Measurements from ENCODE around the gene OTOP2. TPM values are rescaled to one million over a fixed set of nuclear protein-coding genes. Genes with fewer than 3 reads are reported as not detected.

The OTOP2 gene
- total RNA-seq, 1 experiment from 2014 or later: 0.11 TPM

DNA sequence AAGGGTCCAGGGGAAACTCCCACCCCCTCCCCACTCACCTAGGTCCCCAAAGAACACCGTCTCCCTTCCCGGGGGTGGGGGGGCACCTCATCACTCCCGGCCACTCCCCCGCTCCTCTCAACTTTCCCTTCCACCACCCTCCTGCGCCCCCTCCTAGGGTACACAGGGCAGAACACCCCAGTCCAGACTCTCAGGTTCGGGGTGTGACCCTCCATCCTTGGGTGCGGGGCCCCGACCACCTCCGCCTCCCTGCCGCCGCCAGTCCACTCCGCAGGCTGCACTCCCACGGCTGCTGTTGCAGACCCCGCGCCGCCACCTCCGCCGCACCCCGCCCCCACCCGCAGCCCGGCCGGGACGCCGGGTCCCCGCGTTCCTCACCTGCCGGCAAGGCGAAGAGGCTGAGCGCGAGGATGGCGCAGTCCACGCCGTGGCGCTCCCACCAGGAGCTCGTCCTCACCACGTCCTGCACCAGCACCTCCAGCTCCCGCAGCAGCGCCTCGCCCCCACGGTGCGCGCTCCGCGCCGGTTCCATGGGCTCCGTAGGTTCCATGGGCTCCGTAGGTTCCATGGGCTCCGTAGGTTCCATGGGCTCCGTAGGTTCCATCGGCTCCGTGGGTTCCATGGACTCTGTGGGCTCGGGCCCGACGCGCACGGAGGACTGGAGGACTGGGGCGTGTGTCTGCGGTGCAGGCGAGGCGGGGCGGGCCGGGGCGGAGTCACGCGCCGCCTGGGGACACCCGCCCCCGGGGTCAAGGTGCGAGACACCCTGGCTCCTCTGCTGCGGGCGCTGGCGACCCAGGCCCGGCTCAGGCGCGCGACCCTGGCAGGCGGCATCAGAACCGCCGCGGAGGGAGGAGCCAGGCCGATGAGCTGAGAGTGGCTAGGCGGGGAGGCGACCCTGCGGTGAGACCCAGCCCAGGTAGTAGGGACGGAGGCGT lies 30.8 kb upstream of the OTOP2 start, which contains the start of gene FADS6:
TSS of gene FADS6 (minus strand) at position 660 of the 938 bp plus-strand sequence. CDS start at position 622, 38 bp downstream.
- Mint-ChIP-seq H3K27ac (no peak within 1 kb of the TSS), H3K36me3 (ENCODE audit: insufficient read depth in 1 of 3, low read depth in 3 of 3) (no peaks in the 10 kb centered on the region), H3K9me3 (no peaks in the 10 kb centered on the region), H3K4me3 (peak within 1 kb of the TSS; percentile 58 to 83), H3K4me1 (peaks cover 9 to 18% of the 10 kb centered on the region in 2 experiments), H3K27me3 (ENCODE audit: low read depth) (peaks cover 87% of the 10 kb centered on the region)
- Histone ChIP-seq H3K27me3 (ENCODE audit: insufficient read depth, low read length) (peaks cover 27% of the 10 kb centered on the region; the same call in 1 of the 2 replicates), H3K56ac (ENCODE audit: insufficient read length, low read depth, low read length) (no peak within 1 kb of the TSS), H2AK5ac (ENCODE audit: insufficient read length, low read length) (no peak within 1 kb of the TSS), H3K27ac (ENCODE audit: insufficient read length, low read depth, low read length) (no peak within 1 kb of the TSS), H3K23ac (ENCODE audit: insufficient read length, low read depth, low read length) (no peak within 1 kb of the TSS), H3K23me2 (ENCODE audit: insufficient read length, low read depth, low read length, poor library complexity, severe bottlenecking) (peaks cover 8% of the 10 kb centered on the region), H4K91ac (ENCODE audit: insufficient read length, low read depth, low read length) (no peak within 1 kb of the TSS), H3K4me2 (ENCODE audit: insufficient read depth, insufficient read length, low read length) (peak within 1 kb of the TSS; percentile 78), H4K20me1 (ENCODE audit: control insufficient read depth, insufficient read depth, insufficient read length) (no peaks in the 10 kb centered on the region), H3K9me3 (ENCODE audit: control insufficient read depth, low read depth, low read length) (no peaks in the 10 kb centered on the region), H3T11ph (ENCODE audit: low read length) (no peak within 1 kb of the TSS), H2BK5ac (ENCODE audit: insufficient read length, low read length) (no peak within 1 kb of the TSS), H4K8ac (replicated peaks; ENCODE audit: insufficient read length, low read depth, low read length) (no peak within 1 kb of the TSS), H3K9ac (ENCODE audit: extremely low read depth, insufficient read length, low read length) (no peak within 1 kb of the TSS), H4K5ac (ENCODE audit: insufficient read length, low read depth, low read length) (no peak within 1 kb of the TSS), H3K4ac (ENCODE audit: low read depth, low read length) (no peak within 1 kb of the TSS), H2AFZ (ENCODE audit: low read length) (no peak within 1 kb of the TSS), H2BK15ac (ENCODE audit: low read depth, low read length) (no peak within 1 kb of the TSS), H2BK120ac (ENCODE audit: low read depth, low read length, poor library complexity, severe bottlenecking) (no peak within 1 kb of the TSS), H3K18ac (ENCODE audit: insufficient read length, low read depth, low read length) (peak within 1 kb of the TSS; percentile 3), H3K79me2 (ENCODE audit: insufficient read depth, low read length) (no peaks in the 10 kb centered on the region), H3K79me1 (ENCODE audit: insufficient read depth, low read depth, low read length, poor library complexity, severe bottlenecking) (no peaks in the 10 kb centered on the region), H2BK12ac (ENCODE audit: insufficient read length, low read depth, low read length) (no peak within 1 kb of the TSS), H2BK20ac (ENCODE audit: low read depth, low read length, poor library complexity, severe bottlenecking) (no peak within 1 kb of the TSS), H3K4me1 (ENCODE audit: insufficient read depth, low read length) (no peaks in the 10 kb centered on the region), H3K14ac (ENCODE audit: insufficient read depth, low read length) (no peak within 1 kb of the TSS; the same call in 1 of the 2 replicates)
- TF ChIP-seq, protein P1, sequence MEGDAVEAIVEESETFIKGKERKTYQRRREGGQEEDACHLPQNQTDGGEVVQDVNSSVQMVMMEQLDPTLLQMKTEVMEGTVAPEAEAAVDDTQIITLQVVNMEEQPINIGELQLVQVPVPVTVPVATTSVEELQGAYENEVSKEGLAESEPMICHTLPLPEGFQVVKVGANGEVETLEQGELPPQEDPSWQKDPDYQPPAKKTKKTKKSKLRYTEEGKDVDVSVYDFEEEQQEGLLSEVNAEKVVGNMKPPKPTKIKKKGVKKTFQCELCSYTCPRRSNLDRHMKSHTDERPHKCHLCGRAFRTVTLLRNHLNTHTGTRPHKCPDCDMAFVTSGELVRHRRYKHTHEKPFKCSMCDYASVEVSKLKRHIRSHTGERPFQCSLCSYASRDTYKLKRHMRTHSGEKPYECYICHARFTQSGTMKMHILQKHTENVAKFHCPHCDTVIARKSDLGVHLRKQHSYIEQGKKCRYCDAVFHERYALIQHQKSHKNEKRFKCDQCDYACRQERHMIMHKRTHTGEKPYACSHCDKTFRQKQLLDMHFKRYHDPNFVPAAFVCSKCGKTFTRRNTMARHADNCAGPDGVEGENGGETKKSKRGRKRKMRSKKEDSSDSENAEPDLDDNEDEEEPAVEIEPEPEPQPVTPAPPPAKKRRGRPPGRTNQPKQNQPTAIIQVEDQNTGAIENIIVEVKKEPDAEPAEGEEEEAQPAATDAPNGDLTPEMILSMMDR (conservative IDR thresholded peaks at IDR 0.05): no peak
- WGBS (ENCODE audit: extremely low coverage, insufficient read length, low lambda C conversion rate): no CpG with 5 or more reads among the region's 86 CpGs
- no peak for DNase-seq

Data from H9 (cell line).